B cell (primary cell): ENCODE measurements around the gene PARD6G.

Experiments used
- CTCF ChIP-seq: fragments of 200-600 bp; IDR thresholded peaks from one replicate; pipeline ENCODE4 v1.8.0; 2022; ENCODE audit warnings: antibody characterized with exemption, mild to moderate bottlenecking
- EZH2 ChIP-seq: IDR thresholded peaks from 2 replicates; pipeline ENCODE4 v1.6.1; 2012; ENCODE audit warnings: borderline replicate concordance, low read depth, mild to moderate bottlenecking, moderate library complexity, low read length; ENCODE audit not compliant: insufficient read depth, poor library complexity, severe bottlenecking

- TF ChIP-seq CTCF (no peak), EZH2 (no peak)
Observed at GRCh38 chr18:80158365-80158764, 88.9 kb downstream of the PARD6G start.
